ENCODE data around the gene RBPMS2.
"Not testable (repeated sequence)": the region's sequence is repeated elsewhere in the genome, so short reads cannot be mapped to it uniquely, and the experiment has no call there.

The RBPMS2 gene

GRCh38 chr15:64775551-64776401, at the start of gene RBPMS2:
TSS of gene RBPMS2 (minus strand) at chr15:64775589. CDS start at chr15:64775319, 270 bp downstream.
- no peak for DNase-seq

GRCh38 chr15:64824929-64825430, 49.6 kb upstream of the RBPMS2 start:
- no peak for DNase-seq

DNA sequence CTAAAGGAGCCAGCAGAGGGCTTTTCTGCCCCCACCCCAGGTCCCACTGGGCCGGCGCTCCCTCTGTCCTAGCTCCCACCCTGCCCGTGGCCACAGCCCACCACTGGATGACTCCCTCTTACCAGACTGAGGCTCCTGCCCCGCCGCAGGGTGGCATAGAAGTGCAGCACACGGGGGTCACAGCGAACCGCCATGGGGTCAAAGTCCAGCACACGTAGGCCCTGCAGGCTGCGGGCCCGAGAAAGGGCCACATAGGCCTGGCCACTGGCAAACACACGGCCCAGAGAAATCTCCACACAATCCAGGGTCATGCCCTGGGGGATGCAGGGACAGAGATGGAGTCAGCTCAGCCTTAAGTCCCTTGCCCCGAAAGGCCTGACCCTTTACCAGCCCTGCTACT, 41.1 kb upstream of the RBPMS2 start:
- DNase-seq, result no peak

- not testable (repeated sequence) for DNase-seq
Observed at GRCh38 chr15:64814965-64815364, 39.6 kb upstream of the RBPMS2 start.

DNA sequence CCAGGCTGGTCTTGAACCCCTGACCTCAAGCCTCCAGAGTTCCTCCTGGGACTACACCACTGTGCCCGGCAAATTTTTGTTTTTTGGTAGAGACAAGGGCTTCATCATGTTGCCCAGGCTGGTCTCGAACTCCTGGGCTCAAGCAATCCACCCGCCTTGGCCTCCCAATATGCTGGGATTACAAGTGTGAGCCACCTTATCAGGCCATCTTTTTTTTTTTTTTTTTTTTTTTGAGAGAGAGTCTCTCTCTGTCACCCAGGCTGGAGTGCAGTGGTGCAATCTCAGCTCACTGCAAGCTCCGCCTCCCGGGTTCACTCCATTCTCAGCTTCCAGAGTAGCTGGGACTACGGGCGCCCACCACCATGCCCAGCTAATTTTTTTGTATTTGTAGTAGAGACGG, 38.9 kb upstream of the RBPMS2 start:
- DNase-seq, result not testable (repeated sequence)

DNA sequence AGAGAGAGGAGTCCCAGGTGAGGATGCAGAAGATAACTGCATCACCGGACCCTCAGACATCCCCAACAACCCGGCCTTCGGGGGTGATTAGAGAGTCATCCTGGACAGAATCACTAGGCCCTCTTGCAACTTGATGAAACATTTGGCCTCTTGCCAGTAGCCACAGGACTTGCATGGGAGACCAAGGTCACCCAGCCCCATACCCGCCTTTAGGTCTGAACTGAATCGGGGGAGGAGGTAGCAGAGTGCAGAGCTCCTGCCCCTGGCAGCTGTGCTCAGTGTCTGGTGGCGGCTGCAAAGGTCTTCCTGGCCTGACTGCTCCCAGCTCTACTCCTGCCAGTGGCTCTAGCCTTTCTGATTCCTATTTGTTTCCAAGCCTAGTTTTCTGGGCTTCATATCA, 37.7 kb upstream of the RBPMS2 start:
- DNase-seq, result no peak

- DNase-seq, result no peak
Observed at GRCh38 chr15:64810497-64811326, 35.3 kb upstream of the RBPMS2 start.

DNA sequence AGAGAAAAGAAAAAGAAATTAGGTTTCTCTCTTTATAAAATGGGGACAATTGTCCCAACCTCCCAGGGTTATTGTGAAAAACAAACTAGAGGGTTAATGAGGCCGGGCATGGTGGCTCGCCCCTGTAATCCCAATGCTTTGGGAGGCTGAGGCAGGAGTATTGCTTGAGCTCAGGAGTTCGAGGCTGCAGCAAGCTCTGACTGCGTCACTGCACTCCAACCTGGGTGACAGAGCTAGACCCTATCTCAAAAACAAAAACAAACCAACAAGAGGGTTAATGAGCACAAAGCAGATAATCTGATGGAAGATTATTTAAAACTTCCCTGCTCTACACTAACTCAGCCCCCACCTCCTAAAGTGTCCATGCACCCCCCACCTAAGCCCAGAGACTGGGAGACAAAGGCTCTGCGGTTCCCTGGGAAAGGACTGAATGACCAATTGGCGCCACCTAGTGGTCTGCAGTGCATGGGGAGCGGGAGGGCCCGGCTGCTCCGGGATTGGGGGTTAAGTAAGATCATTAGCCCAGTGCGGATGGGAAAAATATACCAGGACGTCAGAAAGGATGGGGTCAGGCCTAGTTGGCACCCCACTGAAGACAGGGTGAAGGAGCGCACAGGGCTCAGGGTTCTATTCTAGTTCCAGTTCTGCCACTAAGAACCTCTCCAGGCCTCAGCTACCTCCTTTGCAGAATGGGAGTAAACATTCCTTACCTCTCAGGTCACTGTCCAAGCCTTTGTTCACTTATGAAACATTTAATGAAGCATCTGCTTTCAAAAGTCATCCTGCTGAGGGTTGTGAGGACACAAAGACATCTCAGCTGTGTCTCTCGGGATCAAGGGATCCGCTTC, 34.5 kb upstream of the RBPMS2 start:
- DNase-seq, result peak; percentile 45

DNA sequence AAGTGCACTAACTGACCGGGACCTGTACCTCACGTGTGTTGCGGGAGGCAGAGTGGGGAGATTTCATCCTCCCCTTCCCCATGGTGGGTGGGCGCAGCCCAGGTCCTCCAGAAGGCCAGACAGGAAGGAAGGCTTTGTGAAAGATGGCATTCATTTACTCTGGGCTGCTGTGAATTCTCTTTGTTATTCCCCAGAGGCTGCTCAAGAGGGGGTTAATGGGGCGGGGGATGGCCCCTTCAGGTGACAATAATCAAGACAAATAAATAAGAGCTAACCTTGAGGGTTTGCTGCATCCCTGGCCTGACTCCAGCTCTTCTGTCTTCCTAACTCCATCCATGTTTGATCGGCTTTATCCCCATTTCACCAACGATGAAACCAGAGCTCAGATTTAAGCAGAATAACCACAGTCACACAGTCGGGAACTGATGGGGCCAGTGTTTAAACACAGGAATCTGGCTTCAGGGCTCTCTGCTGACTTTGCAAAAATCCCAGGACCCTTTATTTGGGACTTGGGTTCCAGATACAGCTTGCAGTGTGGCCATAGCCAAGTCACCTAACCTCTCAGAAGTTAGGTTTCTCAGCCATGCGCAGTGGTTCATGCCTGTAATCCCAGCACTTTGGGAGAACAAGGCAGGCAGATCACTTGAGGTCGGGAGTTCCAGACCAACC, 33.5 kb upstream of the RBPMS2 start:
- DNase-seq, result no peak

- no peak for DNase-seq
Observed at GRCh38 chr15:64807751-64808222, 32.4 kb upstream of the RBPMS2 start.

DNA sequence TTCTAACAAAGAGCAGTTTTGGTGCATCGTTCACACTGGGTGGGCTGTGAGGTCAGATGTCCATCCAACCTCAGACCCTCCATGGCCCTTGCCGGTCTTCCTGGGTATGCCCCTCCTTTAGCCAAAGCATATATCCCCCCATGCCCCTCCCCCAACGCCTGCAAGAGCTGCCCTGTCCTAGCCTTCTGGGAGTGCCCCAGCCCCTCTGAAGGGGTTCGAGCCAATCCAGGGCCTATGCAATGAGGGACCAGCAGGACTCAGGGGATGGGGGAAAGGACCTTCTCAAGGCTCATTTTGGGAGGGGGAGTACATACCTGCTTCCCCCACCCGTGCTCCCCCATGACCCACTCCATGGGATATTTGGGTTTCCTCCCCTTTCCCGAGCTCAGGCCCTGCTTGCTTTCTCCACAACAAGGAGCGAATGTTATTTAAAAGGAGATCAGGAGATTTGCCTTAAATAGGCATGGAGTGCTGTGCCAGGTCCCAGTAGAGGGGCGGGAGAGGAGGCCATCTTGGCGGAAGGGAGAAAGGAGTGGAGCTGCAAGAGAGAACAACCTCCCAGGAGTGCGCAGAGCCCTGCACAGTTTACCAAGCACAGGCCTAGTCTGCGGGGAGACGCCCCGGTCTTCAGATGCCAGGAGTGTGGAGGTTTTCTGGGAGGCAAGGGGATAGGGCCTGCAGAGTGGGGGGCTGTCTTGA, 31.8 kb upstream of the RBPMS2 start:
- DNase-seq, result no peak

DNA sequence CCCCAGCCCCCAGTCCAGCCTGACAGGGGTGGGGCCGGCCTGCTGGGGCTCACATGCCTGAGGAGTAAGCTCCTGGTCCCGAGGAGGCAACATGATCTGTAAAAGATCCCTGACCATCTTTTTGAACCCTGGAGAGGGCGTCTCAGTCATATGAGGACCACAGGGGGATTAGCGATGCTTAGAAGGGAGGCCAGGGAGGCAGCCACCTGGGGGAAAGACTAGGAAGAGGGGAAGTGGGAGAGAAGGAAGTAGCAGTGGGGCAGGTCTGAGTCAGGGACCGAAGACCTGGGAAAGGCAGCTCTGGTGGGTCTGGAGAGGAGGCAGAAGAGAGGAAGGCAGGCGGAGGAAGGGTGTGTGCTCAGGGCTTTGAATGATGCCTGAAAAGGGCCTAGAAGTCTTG, 31.1 kb upstream of the RBPMS2 start:
- DNase-seq, result no peak

GRCh38 chr15:64804619-64805018, 29.2 kb upstream of the RBPMS2 start:
- no peak for DNase-seq

GRCh38 chr15:64803526-64803925, 28.1 kb upstream of the RBPMS2 start:
- DNase-seq, result no peak

- no peak for DNase-seq
Observed at GRCh38 chr15:64800476-64800875, 25.1 kb upstream of the RBPMS2 start.

DNA sequence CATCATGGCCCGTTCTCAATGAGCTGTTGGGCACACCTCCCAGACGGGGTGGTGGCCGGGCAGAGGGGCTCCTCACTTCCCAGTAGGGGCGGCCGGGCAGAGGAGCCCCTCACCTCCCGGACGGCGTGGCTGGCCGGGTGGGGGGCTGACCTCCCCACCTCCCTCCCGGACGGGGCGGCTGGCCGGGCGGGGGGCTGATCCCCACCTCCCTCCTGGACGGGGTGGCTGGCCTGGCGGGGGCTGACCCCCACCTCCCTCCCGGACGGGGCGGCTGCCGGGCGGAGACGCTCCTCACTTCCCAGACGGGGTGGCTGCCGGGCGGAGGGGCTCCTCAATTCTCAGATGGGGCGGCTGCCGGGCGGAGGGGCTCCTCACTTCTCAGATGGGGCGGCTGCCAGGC, 23.5 kb upstream of the RBPMS2 start:
- DNase-seq, result not testable (repeated sequence)

DNA sequence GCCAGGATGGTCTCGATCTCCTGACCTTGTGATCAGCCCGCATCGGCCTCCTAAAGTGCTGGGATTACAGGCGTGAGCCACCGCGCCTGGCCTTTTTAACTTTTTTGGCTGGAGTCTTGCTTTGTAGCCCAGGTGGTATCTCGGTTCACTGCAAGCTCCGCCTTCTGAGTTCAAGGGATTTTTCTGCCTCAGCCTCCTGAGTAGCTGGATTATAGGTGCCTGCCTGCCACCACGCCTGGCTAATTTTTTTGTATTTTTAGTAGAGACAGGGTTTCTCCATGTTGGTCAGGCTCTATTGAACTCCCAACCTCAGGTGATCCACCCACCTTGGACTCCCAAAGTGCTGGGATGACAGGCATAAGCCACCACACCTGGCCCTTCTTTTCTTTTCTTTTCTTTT, 20.5 kb upstream of the RBPMS2 start:
- not testable (repeated sequence) for DNase-seq

GRCh38 chr15:64795299-64795698, 19.9 kb upstream of the RBPMS2 start:
- not testable (repeated sequence) for DNase-seq

DNA sequence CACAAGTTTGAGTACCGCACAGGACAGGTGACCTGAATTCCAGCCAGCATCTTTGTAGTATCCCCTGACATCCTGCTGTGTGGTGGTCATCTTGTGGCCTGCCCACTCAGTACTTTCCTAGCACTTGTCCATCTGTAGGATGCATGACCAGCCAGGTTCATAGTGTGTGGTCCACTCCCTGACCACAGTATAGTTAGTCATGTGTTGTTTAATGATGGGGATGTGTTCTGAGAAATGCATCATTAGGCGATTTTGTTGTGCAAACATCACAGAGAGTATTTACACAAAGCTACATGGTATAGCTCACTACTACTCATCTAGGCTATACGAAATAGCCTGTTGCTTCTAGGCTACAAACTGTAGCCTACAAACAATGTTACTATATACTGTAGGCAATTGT, 16.9 kb upstream of the RBPMS2 start:
- DNase-seq, result no peak

DNA sequence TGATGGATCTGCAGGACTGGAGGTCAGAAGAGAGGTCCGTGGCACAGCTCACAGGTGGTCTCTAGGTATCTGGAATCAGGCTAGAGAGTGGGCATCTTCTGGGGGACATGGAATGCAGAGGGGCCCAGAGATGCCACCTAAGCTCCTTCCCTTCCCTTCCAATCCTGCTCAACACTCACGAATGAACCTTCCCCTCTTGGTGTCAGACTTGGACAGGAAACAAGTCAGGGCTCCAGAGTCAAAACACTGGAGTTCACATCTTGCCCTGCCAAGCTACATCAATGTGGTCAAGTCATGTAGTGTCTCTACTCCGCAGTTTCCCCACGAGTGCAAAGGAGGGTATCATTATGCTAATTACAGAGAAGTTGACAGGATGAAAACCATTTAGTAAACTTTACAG, 16.0 kb upstream of the RBPMS2 start:
- DNase-seq, result no peak

- DNase-seq, result no peak
Observed at GRCh38 chr15:64783796-64784195, 8.4 kb upstream of the RBPMS2 start.
